Mesenchymal stem cell (in vitro differentiated cells and primary cell): ENCODE measurements around the gene RHPN2.
"Not testable (repeated sequence)": the region's sequence is repeated elsewhere in the genome, so short reads cannot be mapped to it uniquely, and the experiment has no call there.

Experiments used
- DNase-seq: peaks from one replicate; pipeline ENCODE4 v3.0.0-alpha.2; 2013
- H2AFZ ChIP-seq: one replicate; pipeline ENCODE4 v1.6.1; 2013; ENCODE audit warnings: low read depth, mild to moderate bottlenecking, control low read depth, inconsistent platforms, low read length, moderate library complexity
- H2AK5ac ChIP-seq: 2 replicates; pipeline ENCODE4 v1.6.1; 2013; ENCODE audit warnings: low read length, moderate library complexity, mild to moderate bottlenecking, inconsistent platforms; ENCODE audit not compliant: severe bottlenecking
- H2BK120ac ChIP-seq: one replicate; pipeline ENCODE4 v1.6.1; 2013; ENCODE audit warnings: low read depth, mild to moderate bottlenecking, inconsistent platforms, low read length, moderate library complexity
- H2BK12ac ChIP-seq, 2 experiments: one replicate each; pipeline ENCODE4 v1.6.1; 2013; ENCODE audit warnings: inconsistent platforms in 2 of 2, low read length in 2 of 2, mild to moderate bottlenecking in 2 of 2, moderate library complexity in 2 of 2, control low read depth in 1 of 2
- H2BK15ac ChIP-seq: one replicate; pipeline ENCODE4 v1.6.1; 2013; ENCODE audit warnings: mild to moderate bottlenecking, low read depth, inconsistent platforms; ENCODE audit not compliant: poor library complexity, severe bottlenecking
- H2BK5ac ChIP-seq: 2 replicates; pipeline ENCODE4 v1.6.1; 2013; ENCODE audit warnings: low read depth, mild to moderate bottlenecking, low read length, control low read depth, inconsistent platforms; ENCODE audit not compliant: poor library complexity, severe bottlenecking
- H3K14ac ChIP-seq, 2 experiments: one replicate each; pipeline ENCODE4 v1.6.1; 2013; ENCODE audit warnings: inconsistent platforms in 2 of 2, low read length in 2 of 2, control low read depth in 1 of 2, mild to moderate bottlenecking in 1 of 2, moderate library complexity in 1 of 2
- H3K18ac ChIP-seq, 2 experiments: one replicate each; pipeline ENCODE4 v1.6.1; 2013; ENCODE audit warnings: inconsistent platforms in 2 of 2, low read length in 2 of 2, control low read depth in 1 of 2, low read depth in 1 of 2, mild to moderate bottlenecking in 1 of 2
- H3K23ac ChIP-seq, 2 experiments: one replicate each; pipeline ENCODE4 v1.6.1; 2013; ENCODE audit warnings: inconsistent platforms in 2 of 2, low read length in 2 of 2, mild to moderate bottlenecking in 2 of 2, moderate library complexity in 2 of 2, control low read depth in 1 of 2
- H3K27ac ChIP-seq: 2 replicates; pipeline ENCODE4 v1.5.1; 2013; ENCODE audit warnings: mild to moderate bottlenecking, moderate library complexity, low read length, control low read depth, inconsistent platforms; ENCODE audit not compliant: poor library complexity, severe bottlenecking
- H3K27me3 ChIP-seq, 2 experiments: 2 replicates each; pipeline versions ENCODE4 v1.6.1 to v1.7.0; 2013; ENCODE audit warnings: low read length in 2 of 2, mild to moderate bottlenecking in 2 of 2, moderate library complexity in 2 of 2, control low read depth in 1 of 2, inconsistent platforms in 1 of 2; ENCODE audit not compliant: control insufficient read depth in 1 of 2, insufficient read depth in 1 of 2
- H3K36me3 ChIP-seq, 2 experiments: 2 replicates each; pipeline versions ENCODE4 v1.6.1 to v1.7.0; 2013; ENCODE audit warnings: low read length in 2 of 2, control low read depth in 1 of 2, inconsistent platforms in 1 of 2, low read depth in 1 of 2, mild to moderate bottlenecking in 1 of 2; ENCODE audit not compliant: insufficient read depth in 2 of 2, control insufficient read depth in 1 of 2
- H3K4ac ChIP-seq, 2 experiments: one replicate each; pipeline ENCODE4 v1.6.1; 2013; ENCODE audit warnings: inconsistent platforms in 2 of 2, low read length in 2 of 2, mild to moderate bottlenecking in 2 of 2, moderate library complexity in 2 of 2, control low read depth in 1 of 2, low read depth in 1 of 2
- H3K4me1 ChIP-seq: 2 replicates; pipeline ENCODE4 v1.6.1; 2013; ENCODE audit warnings: low read depth, low read length, control low read depth; ENCODE audit not compliant: control insufficient read depth, insufficient read depth
- H3K4me2 ChIP-seq: 2 replicates; pipeline ENCODE4 v1.6.1; 2013; ENCODE audit warnings: low read length, mild to moderate bottlenecking, inconsistent platforms; ENCODE audit not compliant: poor library complexity, severe bottlenecking
- H3K4me3 ChIP-seq, 2 experiments: 2 replicates each; pipeline versions ENCODE4 v1.5.1 to v1.7.0; 2013; ENCODE audit warnings: low read length in 2 of 2, mild to moderate bottlenecking in 2 of 2, control low read depth in 1 of 2, low read depth in 1 of 2; ENCODE audit not compliant: insufficient read depth in 1 of 2
- H3K79me1 ChIP-seq: replicated peaks from 2 replicates; pipeline ENCODE4 v1.6.1; 2013; ENCODE audit warnings: mild to moderate bottlenecking, control low read depth, low read length, inconsistent platforms; ENCODE audit not compliant: poor library complexity, severe bottlenecking
- H3K9ac ChIP-seq: 2 replicates; pipeline ENCODE4 v1.7.0; 2013; ENCODE audit warnings: mild to moderate bottlenecking, low read length, moderate library complexity
- H3K9me3 ChIP-seq: 2 replicates; pipeline ENCODE4 v1.7.0; 2013; ENCODE audit warnings: mild to moderate bottlenecking, low read length; ENCODE audit not compliant: control insufficient read depth
- H4K8ac ChIP-seq: one replicate; pipeline ENCODE4 v1.6.1; 2013; ENCODE audit warnings: inconsistent platforms, mild to moderate bottlenecking, low read length, moderate library complexity
- H4K91ac ChIP-seq: one replicate; pipeline ENCODE4 v1.6.1; 2013; ENCODE audit warnings: mild to moderate bottlenecking, low read length, inconsistent platforms
- WGBS: methylation state at CpG from one replicate; pipeline ENCODE4 v1.1.7; 2013; ENCODE audit warnings: mixed read lengths; 5-methylcytosine and 5-hydroxymethylcytosine counted together

RHPN2 gene

DNA sequence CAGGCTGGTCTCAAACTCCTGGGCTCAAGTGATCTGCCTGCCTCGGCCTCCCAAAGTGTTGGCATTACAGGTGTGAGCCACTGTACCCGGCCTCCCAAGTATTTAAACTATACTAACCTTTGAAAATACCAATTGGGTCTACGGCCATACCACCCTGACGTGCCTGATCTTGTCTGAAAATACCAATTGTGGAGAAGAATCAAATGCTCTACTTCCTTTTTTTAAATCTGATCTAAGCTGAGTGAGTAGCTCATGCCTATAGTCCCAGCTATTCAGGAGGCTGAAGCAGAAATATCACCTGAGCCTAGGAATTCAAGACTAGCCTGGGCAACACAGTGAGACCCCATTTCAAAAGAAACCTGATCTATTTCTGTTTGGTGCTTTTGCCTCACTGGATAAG lies 53.8 kb downstream of the RHPN2 start:
- H2BK15ac ChIP-seq, H2BK120ac ChIP-seq, H3K4me3 ChIP-seq, H3K23ac ChIP-seq, H3K18ac ChIP-seq, H3K27me3 ChIP-seq, DNase-seq, H3K27ac ChIP-seq, H3K9me3 ChIP-seq, H3K4ac ChIP-seq, H4K8ac ChIP-seq, H3K14ac ChIP-seq, H2AFZ ChIP-seq, H2BK12ac ChIP-seq, H3K4me2 ChIP-seq, H3K4me1 ChIP-seq, H3K9ac ChIP-seq, H4K91ac ChIP-seq, H2AK5ac ChIP-seq, H2BK5ac ChIP-seq: not testable (repeated sequence)
- WGBS = 94% methylated on average over 4 of the region's 4 CpGs
- peaks cover 0 to 50% of the 10 kb centered on the region in 2 experiments for H3K36me3 ChIP-seq
- H3K79me1 ChIP-seq = peaks cover 15% of the 10 kb centered on the region

DNA sequence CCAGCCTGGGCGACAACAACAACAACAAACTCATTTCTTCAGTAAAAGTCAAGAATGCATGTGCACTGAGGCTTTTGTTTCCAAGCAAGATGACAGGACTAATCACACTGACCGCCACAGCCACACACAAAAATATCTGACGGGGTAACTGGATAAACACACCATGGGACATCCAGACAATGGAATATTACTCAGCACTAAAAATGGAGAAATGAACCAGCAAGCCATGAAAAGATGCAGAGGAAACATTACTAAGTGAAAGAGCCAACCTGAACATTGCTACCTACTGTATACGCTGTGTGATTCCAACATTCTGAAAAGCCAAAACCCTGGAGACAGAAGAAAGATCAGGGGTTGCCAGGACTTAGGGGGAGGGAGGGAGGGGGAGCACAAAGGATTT lies 56.0 kb downstream of the RHPN2 start:
- H3K4me2 ChIP-seq = no peak overlapping the region
- H4K91ac ChIP-seq = no peak overlapping the region
- H2AFZ ChIP-seq = no peak overlapping the region
- no peak overlapping the region for H3K9ac ChIP-seq
- no peak overlapping the region for H2BK120ac ChIP-seq
- H3K14ac ChIP-seq = no peak overlapping the region
- peaks cover 16% of the 10 kb centered on the region for H3K79me1 ChIP-seq
- H3K27me3 ChIP-seq = no peaks in the 10 kb centered on the region
- H2BK5ac ChIP-seq = no peak overlapping the region
- DNase-seq = no peak
- no peak overlapping the region for H3K4ac ChIP-seq
- WGBS = 96% methylated on average over 3 of the region's 4 CpGs
- no peaks in the 10 kb centered on the region for H3K9me3 ChIP-seq
- H3K18ac ChIP-seq = no peak overlapping the region
- H3K27ac ChIP-seq = no peak overlapping the region
- no peak overlapping the region for H3K4me3 ChIP-seq
- no peak overlapping the region for H2BK15ac ChIP-seq
- H4K8ac ChIP-seq = no peak overlapping the region
- peaks cover 0 to 56% of the 10 kb centered on the region in 2 experiments for H3K36me3 ChIP-seq
- H2BK12ac ChIP-seq = no peak overlapping the region
- H3K4me1 ChIP-seq = no peaks in the 10 kb centered on the region
- no peak overlapping the region for H3K23ac ChIP-seq
- no peak overlapping the region for H2AK5ac ChIP-seq

DNA sequence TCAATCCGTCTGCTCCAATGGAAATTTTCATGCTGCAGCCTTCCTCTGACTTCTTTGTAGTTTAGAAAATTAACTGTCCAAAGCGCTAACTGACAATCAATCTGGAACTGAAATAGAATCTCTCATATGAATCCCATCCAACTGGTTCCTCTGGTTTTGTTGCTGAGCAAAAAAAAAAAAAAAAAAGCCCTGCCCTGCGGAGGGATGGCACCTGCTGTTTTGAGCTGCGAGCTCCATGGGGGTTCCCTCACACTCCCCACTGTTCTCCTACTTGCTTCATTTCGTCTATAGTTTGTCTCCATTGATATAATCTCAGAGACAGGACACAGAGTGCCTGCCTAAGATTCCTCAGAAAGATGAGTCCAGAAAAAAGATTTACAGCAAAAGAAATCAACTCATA lies 59.2 kb downstream of the RHPN2 start:
- Histone ChIP-seq H3K9ac (no peak overlapping the region), H3K36me3 (peaks cover 0 to 48% of the 10 kb centered on the region in 2 experiments), H4K8ac (no peak overlapping the region), H3K4me3 (no peak overlapping the region), H3K79me1 (peaks cover 14% of the 10 kb centered on the region), H2BK120ac (no peak overlapping the region), H2BK12ac (no peak overlapping the region), H3K9me3 (no peaks in the 10 kb centered on the region), H3K18ac (no peak overlapping the region), H3K23ac (no peak overlapping the region), H2BK5ac (no peak overlapping the region), H3K4ac (no peak overlapping the region), H2AK5ac (no peak overlapping the region), H3K27me3 (no peaks in the 10 kb centered on the region), H3K27ac (no peak overlapping the region), H4K91ac (no peak overlapping the region), H2BK15ac (no peak overlapping the region), H3K4me2 (no peak overlapping the region), H3K14ac (no peak overlapping the region), H3K4me1 (peaks cover 11% of the 10 kb centered on the region), H2AFZ (no peak overlapping the region)
- WGBS = 69% methylated on average over 5 of the region's 5 CpGs
- no peak for DNase-seq

DNA sequence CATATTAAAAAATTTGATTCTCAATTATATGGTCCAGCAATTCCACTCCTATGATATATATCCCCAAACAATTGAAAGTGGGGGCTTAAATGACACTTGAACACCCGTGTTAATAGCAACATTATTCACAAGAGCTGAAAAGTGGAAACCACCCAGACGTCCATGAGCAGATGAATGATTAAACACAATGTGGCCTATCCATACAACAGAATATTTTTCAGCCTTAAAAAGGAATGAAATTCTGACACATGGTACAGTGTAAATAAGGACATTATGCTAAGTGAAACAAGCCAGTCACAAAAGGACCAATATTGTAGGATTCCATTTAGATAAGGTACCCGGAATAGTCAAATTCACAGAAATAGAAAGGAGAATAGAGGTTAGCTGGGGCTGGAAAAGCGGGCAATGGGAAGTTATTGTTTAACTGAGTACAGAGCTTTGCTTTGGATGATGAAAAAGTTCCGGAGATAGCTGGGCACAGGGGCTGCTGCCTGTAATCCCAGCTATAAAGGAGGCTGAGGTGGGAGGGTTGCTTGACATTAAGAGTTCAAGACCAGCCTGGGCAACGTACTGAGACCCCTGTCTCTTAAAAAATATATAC lies 61.2 kb downstream of the RHPN2 start:
- H2BK15ac ChIP-seq, H2AFZ ChIP-seq, H2AK5ac ChIP-seq, H3K18ac ChIP-seq, H4K91ac ChIP-seq, H2BK120ac ChIP-seq, H3K4me2 ChIP-seq, H3K4ac ChIP-seq, H4K8ac ChIP-seq, H3K9ac ChIP-seq, H3K4me3 ChIP-seq, H3K9me3 ChIP-seq, H3K23ac ChIP-seq, H2BK12ac ChIP-seq, H2BK5ac ChIP-seq, H3K27me3 ChIP-seq, H3K14ac ChIP-seq, DNase-seq: not testable (repeated sequence)
- WGBS = 85% methylated on average over 4 of the region's 6 CpGs
- peaks cover 11% of the 10 kb centered on the region for H3K79me1 ChIP-seq
- H3K27ac ChIP-seq = peak overlapping the region; percentile 79
- H3K4me1 ChIP-seq = peaks cover 11% of the 10 kb centered on the region
- H3K36me3 ChIP-seq = peaks cover 0 to 54% of the 10 kb centered on the region in 2 experiments
